C4-2B (cell line): ENCODE measurements around the gene ISLR2.
"Not testable (repeated sequence)": the region's sequence is repeated elsewhere in the genome, so short reads cannot be mapped to it uniquely, and the experiment has no call there.

ENCODE experiments used
- H3K27ac ChIP-seq: fragments of 450-650 bp; 2 replicates; pipeline ENCODE4 v1.5.1; 2017
- CTCF ChIP-seq: fragments of 450-650 bp; conservative IDR thresholded peaks from 2 replicates; pipeline ENCODE4 v1.5.1; 2017; ENCODE audit warnings: mild to moderate bottlenecking
- ZFX ChIP-seq: fragments of 450-650 bp; IDR thresholded peaks from 2 replicates; pipeline ENCODE4 v1.6.1; 2017

Gene ISLR2

GRCh38 chr15:74130155-74130848 lies at the start of gene ISLR2:
Gene ISLR2, plus strand, starts transcription at chr15:74130586. Its CDS starts 2,169 bp downstream, at chr15:74132755.
- no peak within 1 kb of the TSS for H3K27ac ChIP-seq
- TF ChIP-seq CTCF (no peak), ZFX (no peak)

- not testable (repeated sequence) for H3K27ac ChIP-seq
Measured at GRCh38 chr15:74082450-74082849, 47.9 kb upstream of the ISLR2 start, which contains the start of gene GOLGA6A. Gene GOLGA6A, minus strand, starts transcription at chr15:74082550. Its CDS starts 41 bp downstream, at chr15:74082509.

- H3K27ac ChIP-seq: not testable (repeated sequence)
Measured at GRCh38 chr15:74094567-74094966, 35.8 kb upstream of the ISLR2 start.

- H3K27ac ChIP-seq: not testable (repeated sequence)
Measured at GRCh38 chr15:74095610-74096009, 34.8 kb upstream of the ISLR2 start.

GRCh38 chr15:74096753-74097474 lies 33.5 kb upstream of the ISLR2 start:
- not testable (repeated sequence) for H3K27ac ChIP-seq

- TF ChIP-seq ZFX: peak; percentile 49; the same call in 1 of the 2 replicates
- peak overlapping the region; percentile 49; the same call in 1 of the 2 replicates for H3K27ac ChIP-seq
Measured at GRCh38 chr15:74099963-74100733, 30.2 kb upstream of the ISLR2 start.

GRCh38 chr15:74108111-74108510 lies 22.3 kb upstream of the ISLR2 start:
- no peak for TF ChIP-seq CTCF
- TF ChIP-seq ZFX: no peak
- H3K27ac ChIP-seq: no peak overlapping the region

- not testable (repeated sequence) for H3K27ac ChIP-seq
- TF ChIP-seq CTCF: peak; percentile 29
Measured at GRCh38 chr15:74108611-74109010, 21.8 kb upstream of the ISLR2 start.

- H3K27ac ChIP-seq: no peak overlapping the region
- no peak for TF ChIP-seq CTCF
- TF ChIP-seq ZFX: no peak
Measured at GRCh38 chr15:74109713-74110112, 20.7 kb upstream of the ISLR2 start.

- H3K27ac ChIP-seq: no peak overlapping the region
- no peak for TF ChIP-seq CTCF
- no peak for TF ChIP-seq ZFX
Measured at GRCh38 chr15:74120426-74120825, 10.0 kb upstream of the ISLR2 start.
